ENCODE measurements around the gene HEMGN.

Gene HEMGN

GRCh38 chr9:97923529-97924108 is 14.4 kb downstream of the HEMGN start:
- peak overlapping the region; percentile 73 for H3K9ac ChIP-seq (ENCODE audit: low read depth, low read length)
- no peaks in the 10 kb centered on the region for H4K20me1 ChIP-seq (ENCODE audit: insufficient read depth, low read length)
- H3K27me3 ChIP-seq (ENCODE audit: insufficient read depth, low read length, poor library complexity), result no peaks in the 10 kb centered on the region
- H3K4me1 ChIP-seq (ENCODE audit: insufficient read depth, low read length), result peaks cover 48% of the 10 kb centered on the region
- peak; percentile 81 for DNase-seq
- peak overlapping the region; percentile 28 for H2AFZ ChIP-seq (ENCODE audit: low read depth, low read length)
- peak; percentile 62 for ATAC-seq (ENCODE audit: insufficient read depth, low read depth)
- H3K4me2 ChIP-seq (ENCODE audit: insufficient read depth, low read length), result peak overlapping the region; percentile 74
- no peaks in the 10 kb centered on the region for H3K36me3 ChIP-seq (ENCODE audit: insufficient read depth, low read length)
- peaks cover 28% of the 10 kb centered on the region for H3K79me2 ChIP-seq (ENCODE audit: insufficient read depth, low read length)
- H3K27ac ChIP-seq (ENCODE audit: low read length), result peak overlapping the region; percentile 97
- H3K9me3 ChIP-seq (ENCODE audit: insufficient read depth, low read length, severe bottlenecking), result no peaks in the 10 kb centered on the region
- peak overlapping the region in 1 of 2 experiments; percentile 79; a peak in 2 of 4 replicates for H3K4me3 ChIP-seq (ENCODE audit: low read depth in 1 of 2, low read length in 2 of 2)
- TF ChIP-seq CTCF (IDR thresholded peaks at IDR 0.05; ENCODE audit: borderline replicate concordance, extremely low read depth, low read length, poor library complexity, severe bottlenecking) (peak; percentile 68), EZH2 (IDR thresholded peaks at IDR 0.05; ENCODE audit: borderline replicate concordance, low read depth, low read length, severe bottlenecking) (no peak)

GRCh38 chr9:97921959-97922724 is 15.8 kb downstream of the HEMGN start, which contains the start of gene TRMO:
TSS of gene TRMO (minus strand) at chr9:97922500. CDS start at chr9:97922493, 7 bp downstream.
- peak; percentile 97 for DNase-seq
- peak; percentile 85 for ATAC-seq (ENCODE audit: insufficient read depth, low read depth)
- H3K36me3 ChIP-seq (ENCODE audit: insufficient read depth, low read length), result no peaks in the 10 kb centered on the region
- peak within 1 kb of the TSS; percentile 86 for H2AFZ ChIP-seq (ENCODE audit: low read depth, low read length)
- no peaks in the 10 kb centered on the region for H3K9me3 ChIP-seq (ENCODE audit: insufficient read depth, low read length, severe bottlenecking)
- H3K27ac ChIP-seq (ENCODE audit: low read length), result peak within 1 kb of the TSS; percentile 97
- H4K20me1 ChIP-seq (ENCODE audit: insufficient read depth, low read length), result no peaks in the 10 kb centered on the region
- H3K79me2 ChIP-seq (ENCODE audit: insufficient read depth, low read length), result peaks cover 33% of the 10 kb centered on the region
- H3K4me1 ChIP-seq (ENCODE audit: insufficient read depth, low read length), result peaks cover 51% of the 10 kb centered on the region
- H3K27me3 ChIP-seq (ENCODE audit: insufficient read depth, low read length, poor library complexity), result no peaks in the 10 kb centered on the region
- peak within 1 kb of the TSS; percentile 73 for H3K9ac ChIP-seq (ENCODE audit: low read depth, low read length)
- H3K4me3 ChIP-seq (ENCODE audit: low read depth in 1 of 2, low read length in 2 of 2), result peak within 1 kb of the TSS; percentile 45 to 79
- TF ChIP-seq CTCF (IDR thresholded peaks at IDR 0.05; ENCODE audit: borderline replicate concordance, extremely low read depth, low read length, poor library complexity, severe bottlenecking) (peak; percentile 84), EZH2 (IDR thresholded peaks at IDR 0.05; ENCODE audit: borderline replicate concordance, low read depth, low read length, severe bottlenecking) (no peak)
- peak within 1 kb of the TSS; percentile 74 for H3K4me2 ChIP-seq (ENCODE audit: insufficient read depth, low read length)

- Histone ChIP-seq H3K4me3 (ENCODE audit: low read depth in 1 of 2, low read length in 2 of 2) (no peak overlapping the region), H3K36me3 (ENCODE audit: insufficient read depth, low read length) (peaks cover 5% of the 10 kb centered on the region; the same call in 1 of the 2 replicates), H3K27ac (ENCODE audit: low read length) (no peak overlapping the region), H3K27me3 (ENCODE audit: insufficient read depth, low read length, poor library complexity) (no peaks in the 10 kb centered on the region), H3K79me2 (ENCODE audit: insufficient read depth, low read length) (peaks cover 38% of the 10 kb centered on the region), H3K4me1 (ENCODE audit: insufficient read depth, low read length) (peaks cover 49% of the 10 kb centered on the region), H3K9ac (ENCODE audit: low read depth, low read length) (peak overlapping the region; percentile 25; the same call in 1 of the 2 replicates), H3K9me3 (ENCODE audit: insufficient read depth, low read length, severe bottlenecking) (no peaks in the 10 kb centered on the region), H2AFZ (ENCODE audit: low read depth, low read length) (no peak overlapping the region), H4K20me1 (ENCODE audit: insufficient read depth, low read length) (no peaks in the 10 kb centered on the region), H3K4me2 (ENCODE audit: insufficient read depth, low read length) (no peak overlapping the region)
- ATAC-seq (ENCODE audit: insufficient read depth, low read depth) (no peak), DNase-seq (no peak)
- TF ChIP-seq EZH2 (IDR thresholded peaks at IDR 0.05; ENCODE audit: borderline replicate concordance, low read depth, low read length, severe bottlenecking) (no peak), CTCF (IDR thresholded peaks at IDR 0.05; ENCODE audit: borderline replicate concordance, extremely low read depth, low read length, poor library complexity, severe bottlenecking) (no peak)
Observed at GRCh38 chr9:97919217-97919813, 18.7 kb downstream of the HEMGN start.

Data from DND-41 (cell line).